ENCODE results near the gene RACGAP1. TPM values are rescaled to one million over a fixed set of nuclear protein-coding genes. Genes with fewer than 3 reads are reported as not detected.

Gene RACGAP1
- total RNA-seq, 1 experiment from 2014 or later: 95.3 TPM

- DNase-seq (no peak), ATAC-seq (no peak)
- TF ChIP-seq CTCF (conservative IDR thresholded peaks at IDR 0.05; ENCODE audit: low read depth, low read length) (no peak), EZH2 (IDR thresholded peaks at IDR 0.05; ENCODE audit: low read length, unreplicated experiment) (no peak), EZH2phosphoT487 (IDR thresholded peaks at IDR 0.05; ENCODE audit: borderline replicate concordance, low read length) (no peak)
- intact Hi-C loops (cut with micrococcal nuclease): no loop called here
- H3K36me3 ChIP-seq (ENCODE audit: low read depth, low read length): no peaks in the 10 kb centered on the region
- no TSS peak for BruUV-seq (replicated peaks)
- no peak overlapping the region for H3K27ac ChIP-seq (ENCODE audit: low read length)
- POLR2A ChIA-PET (ENCODE audit: unreplicated experiment): interaction anchor here (0.6 kb wide), 1 partner anchor 36 kb away, joined by 6 read pairs; no protein-coding TSS in a partner anchor
- CTCF ChIA-PET: no interaction called here
- H3K9me3 ChIP-seq (ENCODE audit: low read length): no peaks in the 10 kb centered on the region
- no peaks in the 10 kb centered on the region for H3K79me2 ChIP-seq (ENCODE audit: low read length)
- no peak overlapping the region for H3K4me3 ChIP-seq (ENCODE audit: low read length)
- H2AFZ ChIP-seq (ENCODE audit: low read length): no peak overlapping the region
- H3K4me1 ChIP-seq (ENCODE audit: insufficient read depth, low read length): no peaks in the 10 kb centered on the region
- H3K9ac ChIP-seq (ENCODE audit: low read length): no peak overlapping the region
- H3K27me3 ChIP-seq (ENCODE audit: low read length): no peaks in the 10 kb centered on the region
- H3K4me2 ChIP-seq (ENCODE audit: low read length): no peak overlapping the region
- H3F3A ChIP-seq (ENCODE audit: low read length, unreplicated experiment): no peaks in the 10 kb centered on the region
- H3K9me2 ChIP-seq (replicated peaks; ENCODE audit: low read length): no peaks in the 10 kb centered on the region
- no peaks in the 10 kb centered on the region for H4K20me1 ChIP-seq (ENCODE audit: low read length)
Measured at GRCh38 chr12:49978125-49978524, 47.2 kb downstream of the RACGAP1 start.

- H3K36me3 ChIP-seq (ENCODE audit: low read depth, low read length): no peaks in the 10 kb centered on the region
- ChIA-PET POLR2A (ENCODE audit: unreplicated experiment) (interaction anchor here (0.6 kb wide), 1 partner anchor 16 kb away, joined by 3 read pairs; no protein-coding TSS in a partner anchor), CTCF (no interaction called here)
- no peak overlapping the region for H2AFZ ChIP-seq (ENCODE audit: low read length)
- no peaks in the 10 kb centered on the region for H3K9me3 ChIP-seq (ENCODE audit: low read length)
- H3K27ac ChIP-seq (ENCODE audit: low read length): no peak overlapping the region
- no peaks in the 10 kb centered on the region for H3K4me1 ChIP-seq (ENCODE audit: insufficient read depth, low read length)
- no peak overlapping the region for H3K4me3 ChIP-seq (ENCODE audit: low read length)
- intact Hi-C loops (cut with micrococcal nuclease): no loop called here
- no peak overlapping the region for H3K4me2 ChIP-seq (ENCODE audit: low read length)
- H3K9ac ChIP-seq (ENCODE audit: low read length): no peak overlapping the region
- no peaks in the 10 kb centered on the region for H3K79me2 ChIP-seq (ENCODE audit: low read length)
- no peaks in the 10 kb centered on the region for H3K9me2 ChIP-seq (replicated peaks; ENCODE audit: low read length)
- DNase-seq (no peak), ATAC-seq (no peak)
- no peak for TF ChIP-seq CTCF (conservative IDR thresholded peaks at IDR 0.05; ENCODE audit: low read depth, low read length)
- no peak for TF ChIP-seq EZH2 (IDR thresholded peaks at IDR 0.05; ENCODE audit: low read length, unreplicated experiment)
- no peak for TF ChIP-seq EZH2phosphoT487 (IDR thresholded peaks at IDR 0.05; ENCODE audit: borderline replicate concordance, low read length)
- H3K27me3 ChIP-seq (ENCODE audit: low read length): no peaks in the 10 kb centered on the region
- H4K20me1 ChIP-seq (ENCODE audit: low read length): no peaks in the 10 kb centered on the region
- H3F3A ChIP-seq (ENCODE audit: low read length, unreplicated experiment): no peaks in the 10 kb centered on the region
- BruUV-seq (replicated peaks): no TSS peak
Measured at GRCh38 chr12:49976557-49976956, 48.7 kb downstream of the RACGAP1 start.

- H3K79me2 ChIP-seq (ENCODE audit: low read length): no peaks in the 10 kb centered on the region
- H3K27me3 ChIP-seq (ENCODE audit: low read length): no peaks in the 10 kb centered on the region
- DNase-seq (no peak), ATAC-seq (no peak)
- H3K4me3 ChIP-seq (ENCODE audit: low read length): no peak overlapping the region
- BruUV-seq (replicated peaks): no TSS peak
- no peaks in the 10 kb centered on the region for H3K9me3 ChIP-seq (ENCODE audit: low read length)
- no peaks in the 10 kb centered on the region for H3F3A ChIP-seq (ENCODE audit: low read length, unreplicated experiment)
- no peaks in the 10 kb centered on the region for H3K9me2 ChIP-seq (replicated peaks; ENCODE audit: low read length)
- CTCF ChIA-PET: interaction anchor here (1.7 kb wide), 1 partner anchor 95 kb away, joined by 7 read pairs; no protein-coding TSS in a partner anchor
- POLR2A ChIA-PET (ENCODE audit: unreplicated experiment): no interaction called here
- H3K36me3 ChIP-seq (ENCODE audit: low read depth, low read length): no peaks in the 10 kb centered on the region
- no peak overlapping the region for H3K27ac ChIP-seq (ENCODE audit: low read length)
- H3K9ac ChIP-seq (ENCODE audit: low read length): no peak overlapping the region
- no peak overlapping the region for H3K4me2 ChIP-seq (ENCODE audit: low read length)
- H2AFZ ChIP-seq (ENCODE audit: low read length): no peak overlapping the region
- intact Hi-C loops (cut with micrococcal nuclease): loop anchor here (2.0 kb wide), 1 partner anchor 81 kb away; the partner anchor contains the start of gene ASIC1
- no peak for TF ChIP-seq EZH2phosphoT487 (IDR thresholded peaks at IDR 0.05; ENCODE audit: borderline replicate concordance, low read length)
- no peak for TF ChIP-seq EZH2 (IDR thresholded peaks at IDR 0.05; ENCODE audit: low read length, unreplicated experiment)
- TF ChIP-seq CTCF (conservative IDR thresholded peaks at IDR 0.05; ENCODE audit: low read depth, low read length): no peak
- H3K4me1 ChIP-seq (ENCODE audit: insufficient read depth, low read length): no peaks in the 10 kb centered on the region
- H4K20me1 ChIP-seq (ENCODE audit: low read length): no peaks in the 10 kb centered on the region
Measured at GRCh38 chr12:49975318-49975761, 50.0 kb downstream of the RACGAP1 start.

Data from PC-3 (cell line).